B cell (primary cell): ENCODE results near the gene SPTBN1. TPM values are rescaled to one million over a fixed set of nuclear protein-coding genes. Genes with fewer than 3 reads are reported as not detected.

Experiments used
- ATAC-seq: fragments of 200-7000 bp; cut with Tn5 transposase; one replicate; pipeline ENCODE4 v1.10.0; 2021; ENCODE audit warnings: low read depth, mild to moderate bottlenecking, moderate number of reproducible peaks, moderate library complexity
- CTCF ChIA-PET: fragments of 350-600 bp; sonication (Branson Sonifier 250); formaldehyde crosslinking; loops from one replicate; lab custom pipeline; 2021; ENCODE audit warnings: antibody characterized with exemption, inconsistent platforms; lab: Charles Lee
- POLR2A ChIA-PET: fragments of 350-600 bp; sonication (Branson Sonifier 250); formaldehyde crosslinking; loops from one replicate; lab custom pipeline; 2021; ENCODE audit warnings: antibody characterized with exemption; lab: Charles Lee
- DNase-seq: peaks from one replicate; pipeline ENCODE4 v3.0.0; 2013
- H2AFZ ChIP-seq: 2 replicates; pipeline ENCODE4 v1.6.1; 2012; ENCODE audit warnings: mild to moderate bottlenecking, low read depth, low read length; ENCODE audit not compliant: insufficient read depth, poor library complexity, severe bottlenecking
- H3K27ac ChIP-seq, 2 donors: 1 replicate in 1 of 2; 2 replicates in 1 of 2; pipeline ENCODE4 v1.5.1; 2012 to 2013; ENCODE audit warnings: low read length in 2 of 2, mild to moderate bottlenecking in 2 of 2, moderate library complexity in 1 of 2
- H3K27me3 ChIP-seq, 4 experiments: fragments of 200-600 bp in 1 of 4; sonication (generic) in 1 of 4; replicated peaks in 1 of 4; 1 replicate in 2 of 4; 2 replicates in 2 of 4; pipeline versions ENCODE4 v1.6.1 to v1.7.0; 2013 to 2016; ENCODE audit warnings: low read length in 3 of 4, mild to moderate bottlenecking in 2 of 4, mixed read lengths in 1 of 4, moderate library complexity in 1 of 4; ENCODE audit not compliant: insufficient read depth in 4 of 4, control insufficient read depth in 3 of 4; ENCODE audit errors: control extremely low read depth in 1 of 4
- H3K36me3 ChIP-seq, 2 experiments: replicated peaks in 1 of 2; 1 replicate in 1 of 2; 2 replicates in 1 of 2; pipeline versions ENCODE4 v1.6.1 to v1.7.1; 2013; ENCODE audit warnings: low read length in 1 of 2; ENCODE audit not compliant: insufficient read depth in 2 of 2, control insufficient read depth in 1 of 2; ENCODE audit errors: control extremely low read depth in 1 of 2, extremely low read depth in 1 of 2
- H3K4me1 ChIP-seq, 2 donors: fragments of 200-600 bp in 1 of 2; sonication (generic) in 1 of 2; 1 replicate in 1 of 2; 2 replicates in 1 of 2; pipeline versions ENCODE4 v1.5.1 to v1.6.1; 2013 to 2017; ENCODE audit warnings: low read length in 2 of 2; ENCODE audit not compliant: control insufficient read depth in 2 of 2, insufficient read depth in 2 of 2
- H3K4me2 ChIP-seq: replicated peaks from 2 replicates; pipeline ENCODE3; 2012; ENCODE audit warnings: mild to moderate bottlenecking, low read depth, low read length; ENCODE audit not compliant: poor library complexity, severe bottlenecking
- H3K4me3 ChIP-seq, 5 experiments: fragments of 200-600 bp in 1 of 5; sonication (generic) in 1 of 5; 1 replicate in 3 of 5; 2 replicates in 2 of 5; pipeline versions ENCODE4 v1.5.1 to v1.7.0; 2011 to 2016; ENCODE audit warnings: low read length in 4 of 5, mild to moderate bottlenecking in 4 of 5, low read depth in 2 of 5, control low read depth in 1 of 5, moderate library complexity in 1 of 5; ENCODE audit not compliant: insufficient read depth in 1 of 5; ENCODE audit errors: control extremely low read depth in 1 of 5, extremely low read depth in 1 of 5
- H3K79me2 ChIP-seq: fragments of 200-600 bp; sonication (generic); one replicate; pipeline ENCODE4 v1.6.0; 2016; ENCODE audit warnings: low read length; ENCODE audit not compliant: control insufficient read depth, insufficient read depth
- H3K9ac ChIP-seq: fragments of 200-600 bp; sonication (generic); 2 replicates; pipeline ENCODE4 v1.6.1; 2017; ENCODE audit warnings: mild to moderate bottlenecking, low read length, moderate library complexity
- H3K9me3 ChIP-seq, 3 donors: one replicate each; pipeline versions ENCODE4 v1.6.1 to v1.7.1; 2013; ENCODE audit warnings: low read length in 2 of 3; ENCODE audit not compliant: control insufficient read depth in 2 of 3, insufficient read depth in 1 of 3; ENCODE audit errors: control extremely low read depth in 1 of 3
- H4K20me1 ChIP-seq: 2 replicates; pipeline ENCODE4 v1.6.0; 2012; ENCODE audit warnings: mild to moderate bottlenecking, low read length; ENCODE audit not compliant: insufficient read depth, control insufficient read depth, poor library complexity, severe bottlenecking
- H3K27ac Mint-ChIP-seq: one replicate; pipeline ENCODE4 v1.8.0; 2021; ENCODE audit warnings: mixed read lengths
- H3K27me3 Mint-ChIP-seq: one replicate; pipeline ENCODE4 v1.8.0; 2021; ENCODE audit warnings: mixed read lengths
- H3K4me1 Mint-ChIP-seq: one replicate; pipeline ENCODE4 v1.8.0; 2021; ENCODE audit warnings: mixed read lengths
- H3K4me3 Mint-ChIP-seq: one replicate; pipeline ENCODE4 v1.8.0; 2021; ENCODE audit warnings: mixed read lengths
- H3K9me3 Mint-ChIP-seq: one replicate; pipeline ENCODE4 v1.8.0; 2022; ENCODE audit warnings: mixed read lengths; ENCODE audit not compliant: insufficient read depth
- CTCF ChIP-seq: fragments of 200-600 bp; IDR thresholded peaks from one replicate; pipeline ENCODE4 v1.8.0; 2022; ENCODE audit warnings: antibody characterized with exemption, mild to moderate bottlenecking
- EZH2 ChIP-seq: IDR thresholded peaks from 2 replicates; pipeline ENCODE4 v1.6.1; 2012; ENCODE audit warnings: borderline replicate concordance, low read depth, mild to moderate bottlenecking, moderate library complexity, low read length; ENCODE audit not compliant: insufficient read depth, poor library complexity, severe bottlenecking
- WGBS: methylation state at CpG from one replicate; pipeline ENCODE4 v1.1.5; 2013; ENCODE audit warnings: missing lambda C conversion rate; ENCODE audit not compliant: insufficient coverage; 5-methylcytosine and 5-hydroxymethylcytosine counted together
- intact Hi-C: fragments of 100-400 bp; cut with micrococcal nuclease; formaldehyde crosslinking; loops from one replicate; pipeline ENCODE4 v1.10.0; 2022
- polyA plus RNA-seq: library from polyadenylated mRNA; depleted of rRNA; stranded (reverse); fragments of >200 nt; gene quantifications from 2 replicates; pipeline ENCODE4 v1.2.3, GENCODE V29; 2012
- total RNA-seq, 2 donors: library from RNA; stranded (reverse); fragments of 120-200 nt in 1 of 2; gene quantifications; 1 replicate in 1 of 2; 2 replicates in 1 of 2; pipeline versions ENCODE4 v1.2.3 to v1.2.4, GENCODE V29; 2013 to 2022

SPTBN1 gene
- total and polyA plus RNA-seq, 2 donors (not counting 1 experiment from before 2014, with no cell fraction given) = 43.7 to 144 TPM

- Mint-ChIP-seq H3K27ac (no peak overlapping the region), H3K9me3 (no peaks in the 10 kb centered on the region), H3K4me1 (peaks cover 5% of the 10 kb centered on the region), H3K27me3 (no peaks in the 10 kb centered on the region), H3K4me3 (no peak overlapping the region)
- Histone ChIP-seq H3K36me3 (no peaks in the 10 kb centered on the region), H3K9me3 (no peaks in the 10 kb centered on the region), H3K4me3 (no peak overlapping the region), H3K4me2 (no peak overlapping the region), H3K4me1 (peaks cover 0 to 2% of the 10 kb centered on the region in 2 donors), H3K79me2 (no peaks in the 10 kb centered on the region), H3K27me3 (no peaks in the 10 kb centered on the region), H3K9ac (no peak overlapping the region), H4K20me1 (no peaks in the 10 kb centered on the region), H3K27ac (no peak overlapping the region), H2AFZ (no peak overlapping the region)
- DNase-seq (no peak), ATAC-seq (no peak)
- TF ChIP-seq EZH2 (no peak), CTCF (no peak)
- ChIA-PET POLR2A (no interaction called here), CTCF (no interaction called here)
- WGBS = 67% methylated on average over 1 of the region's 3 CpGs
- intact Hi-C loops = loop anchor here (2.0 kb wide), 1 partner anchor 17 kb away; no protein-coding TSS in a partner anchor
These were observed 87.7 kb downstream of the SPTBN1 start for GRCh38 chr2:54543733-54544396.

GRCh38 chr2:54545702-54546450 is 89.7 kb downstream of the SPTBN1 start:
- Histone ChIP-seq H3K4me3 (no peak overlapping the region), H3K36me3 (no peaks in the 10 kb centered on the region), H3K79me2 (no peaks in the 10 kb centered on the region), H3K4me1 (peaks cover 2 to 5% of the 10 kb centered on the region in 2 donors), H3K9me3 (no peaks in the 10 kb centered on the region), H3K9ac (no peak overlapping the region), H3K27me3 (no peaks in the 10 kb centered on the region), H4K20me1 (no peaks in the 10 kb centered on the region), H2AFZ (no peak overlapping the region), H3K4me2 (no peak overlapping the region), H3K27ac (no peak overlapping the region)
- no peaks in the 10 kb centered on the region for H3K27me3 Mint-ChIP-seq
- intact Hi-C loops = loop anchor here (2.0 kb wide), 1 partner anchor 15 kb away; no protein-coding TSS in a partner anchor
- DNase-seq = no peak
- H3K4me3 Mint-ChIP-seq = no peak overlapping the region
- CTCF ChIA-PET = interaction anchor here (1.0 kb wide), 1 partner anchor 120 kb away, joined by 3 read pairs; no protein-coding TSS in a partner anchor
- peaks cover 10% of the 10 kb centered on the region for H3K4me1 Mint-ChIP-seq
- no peaks in the 10 kb centered on the region for H3K9me3 Mint-ChIP-seq
- no peak for TF ChIP-seq EZH2
- no peak for TF ChIP-seq CTCF
- WGBS = 92% methylated on average over 2 of the region's 3 CpGs
- POLR2A ChIA-PET = no interaction called here
- peak overlapping the region; percentile 39 for H3K27ac Mint-ChIP-seq
- ATAC-seq = no peak
